GM12878 (cell line): ENCODE measurements around the gene SLC7A1. TPM values are rescaled to one million over a fixed set of nuclear protein-coding genes. Genes with fewer than 3 reads are reported as not detected.

Experiments used
- ASH2L ChIP-seq: fragments of 300-600, 200-600 bp; sonication (generic); IDR thresholded peaks from 2 replicates; pipeline ENCODE4 v1.6.1; 2017; ENCODE audit warnings: low read depth, mild to moderate bottlenecking, borderline replicate concordance
- ATF7 ChIP-seq: fragments of 450-650 bp; IDR thresholded peaks from 2 replicates; pipeline ENCODE4 v1.6.1; 2016; ENCODE audit warnings: low read depth, mild to moderate bottlenecking
- CEBPB ChIP-seq, 2 experiments: fragments of 150-350 bp in 1 of 2; IDR thresholded peaks; 2 replicates each; pipeline ENCODE4 v1.6.1; 2012 to 2014; ENCODE audit warnings: low read depth in 2 of 2, low read length in 2 of 2, borderline replicate concordance in 1 of 2, inconsistent platforms in 1 of 2
- CREB1 ChIP-seq: IDR thresholded peaks from 2 replicates; pipeline ENCODE4 v1.6.1; 2012; ENCODE audit warnings: low read depth, mild to moderate bottlenecking, inconsistent platforms
- FOS ChIP-seq: IDR thresholded peaks from 3 replicates; pipeline ENCODE4 v1.6.1; 2011; ENCODE audit warnings: borderline replicate concordance; ENCODE audit not compliant: insufficient read length; ENCODE audit errors: extremely low read depth
- HCFC1 ChIP-seq: fragments of 150-350 bp; IDR thresholded peaks from 2 replicates; pipeline ENCODE4 v1.6.1; 2014; ENCODE audit warnings: low read length
- IKZF2 ChIP-seq, 2 experiments: fragments of 450-650 bp; IDR thresholded peaks; 2 replicates each; pipeline ENCODE4 v1.6.1; 2017; ENCODE audit warnings: mild to moderate bottlenecking in 2 of 2, moderate library complexity in 2 of 2
- JUNB ChIP-seq: IDR thresholded peaks from 2 replicates; pipeline ENCODE4 v1.6.1; 2016; ENCODE audit warnings: antibody characterized with exemption, mild to moderate bottlenecking
- JUND ChIP-seq: IDR thresholded peaks from 2 replicates; pipeline ENCODE4 v1.6.1; 2012; ENCODE audit warnings: low read depth, mild to moderate bottlenecking, low read length, improper control_type of control experiment, moderate library complexity
- MTA2 ChIP-seq: fragments of 450-650 bp; IDR thresholded peaks from 2 replicates; pipeline ENCODE4 v1.6.1; 2016; ENCODE audit warnings: low read depth, mild to moderate bottlenecking, moderate library complexity
- MYB ChIP-seq: fragments of 150-350 bp; IDR thresholded peaks from 2 replicates; pipeline ENCODE4 v1.6.1; 2014; ENCODE audit warnings: mild to moderate bottlenecking, low read depth, low read length, borderline replicate concordance
- NFYB ChIP-seq: IDR thresholded peaks from 2 replicates; pipeline ENCODE4 v1.6.1; 2011; ENCODE audit warnings: low read depth, mild to moderate bottlenecking, low read length, improper control_type of control experiment, moderate library complexity; ENCODE audit not compliant: insufficient read depth
- PAX5 ChIP-seq: IDR thresholded peaks from 2 replicates; pipeline ENCODE4 v1.6.1; 2011; ENCODE audit warnings: low read depth, low read length, borderline replicate concordance
- RAD21 ChIP-seq: IDR thresholded peaks from 2 replicates; pipeline ENCODE4 v1.6.1; 2011; ENCODE audit warnings: mild to moderate bottlenecking, low read depth, low read length, moderate library complexity; ENCODE audit not compliant: insufficient read depth
- RFX5 ChIP-seq: IDR thresholded peaks from 2 replicates; pipeline ENCODE4 v1.6.1; 2011; ENCODE audit warnings: low read depth, low read length, improper control_type of control experiment
- SIN3A ChIP-seq: IDR thresholded peaks from 2 replicates; pipeline ENCODE4 v1.6.1; 2012; ENCODE audit warnings: low read depth, low read length, improper control_type of control experiment
- SIX5 ChIP-seq: IDR thresholded peaks from 2 replicates; pipeline ENCODE4 v1.6.1; 2011; ENCODE audit warnings: mild to moderate bottlenecking, low read depth, low read length, moderate library complexity; ENCODE audit not compliant: severe bottlenecking
- TARDBP ChIP-seq: IDR thresholded peaks from 2 replicates; pipeline ENCODE4 v1.6.1; 2016; ENCODE audit warnings: borderline replicate concordance
- TCF12 ChIP-seq: IDR thresholded peaks from 2 replicates; pipeline ENCODE4 v1.6.1; 2011; ENCODE audit warnings: low read depth, mild to moderate bottlenecking, low read length
- ZNF274 ChIP-seq: IDR thresholded peaks from one replicate; pipeline ENCODE4 v1.8.0; 2011; ENCODE audit not compliant: insufficient read length, insufficient read depth
- polyA plus RNA-seq, 11 experiments: library from polyadenylated mRNA; depleted of rRNA in 4 of 11; unstranded in 6 of 11; stranded (reverse) in 5 of 11; fragments of >200 nt; fragmentation: Nextera tagmentation in 4 of 11; fragmentation: Illumina TruSeq in 1 of 11; extraction: Ambion mirVana in 4 of 11; extraction: Trizol in 1 of 11; gene quantifications; 1 replicate in 1 of 11; 2 replicates in 10 of 11; pipeline versions ENCODE4 v1.2.1 to v1.2.3, GENCODE V29; 2011 to 2016; ENCODE audit warnings: inconsistent platforms in 2 of 11, missing spikeins in 2 of 11, low read depth in 1 of 11
- total RNA-seq, 4 experiments: library from RNA; depleted of rRNA in 3 of 4; stranded (reverse); fragments of >200 nt in 3 of 4; fragmentation: Illumina TruSeq in 1 of 4; extraction: Trizol in 1 of 4; gene quantifications; 2 replicates each; pipeline versions ENCODE4 v1.2.1 to v1.2.3, GENCODE V29; 2013 to 2021
- TF ChIP-seq, protein P1 (sequence below): fragments of 150-350 bp; IDR thresholded peaks from 2 replicates; pipeline ENCODE4 v1.6.1; 2014; ENCODE audit warnings: mild to moderate bottlenecking, low read depth, low read length
- TF ChIP-seq, protein P2 (sequence below): IDR thresholded peaks from 2 replicates; pipeline ENCODE4 v1.6.1; 2011; ENCODE audit warnings: borderline replicate concordance, low read depth, mild to moderate bottlenecking, moderate library complexity, low read length; ENCODE audit not compliant: insufficient read depth, poor library complexity, severe bottlenecking
- TF ChIP-seq, protein P3 (sequence below): IDR thresholded peaks from 2 replicates; pipeline ENCODE4 v1.6.1; 2012; ENCODE audit warnings: low read length, inconsistent platforms
- TF ChIP-seq, protein P4 (sequence below): IDR thresholded peaks from 2 replicates; pipeline ENCODE4 v1.6.1; 2011; ENCODE audit warnings: low read depth, low read length, improper control_type of control experiment, borderline replicate concordance

SLC7A1 gene
- total and polyA plus RNA-seq, 10 of the 15 experiments (the other 5 are each of a cell fraction or from before 2014, with no cell fraction given) = 6.4 to 91.7 (median 23.4) TPM

DNA sequence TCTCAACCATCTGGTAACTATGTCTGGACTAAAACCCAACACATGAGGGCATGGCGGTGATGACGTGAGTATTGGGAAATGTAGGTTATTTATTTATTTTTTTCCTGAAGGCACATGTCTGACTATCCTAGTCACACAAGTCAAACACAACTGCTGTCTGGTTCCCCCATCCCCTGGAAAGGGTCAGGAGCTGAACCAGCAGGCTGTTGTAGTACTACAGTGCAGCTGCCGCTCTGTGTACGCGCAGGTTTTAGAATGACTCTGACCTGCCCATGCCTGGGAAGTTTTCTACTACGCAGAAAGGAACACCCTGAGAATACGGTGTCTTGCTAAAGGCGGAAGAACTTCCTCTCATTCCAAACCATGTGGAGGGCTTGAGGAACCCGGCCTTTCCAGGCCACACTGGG is 1.2 kb downstream of the SLC7A1 start (continued):
- TF ChIP-seq, protein P1, sequence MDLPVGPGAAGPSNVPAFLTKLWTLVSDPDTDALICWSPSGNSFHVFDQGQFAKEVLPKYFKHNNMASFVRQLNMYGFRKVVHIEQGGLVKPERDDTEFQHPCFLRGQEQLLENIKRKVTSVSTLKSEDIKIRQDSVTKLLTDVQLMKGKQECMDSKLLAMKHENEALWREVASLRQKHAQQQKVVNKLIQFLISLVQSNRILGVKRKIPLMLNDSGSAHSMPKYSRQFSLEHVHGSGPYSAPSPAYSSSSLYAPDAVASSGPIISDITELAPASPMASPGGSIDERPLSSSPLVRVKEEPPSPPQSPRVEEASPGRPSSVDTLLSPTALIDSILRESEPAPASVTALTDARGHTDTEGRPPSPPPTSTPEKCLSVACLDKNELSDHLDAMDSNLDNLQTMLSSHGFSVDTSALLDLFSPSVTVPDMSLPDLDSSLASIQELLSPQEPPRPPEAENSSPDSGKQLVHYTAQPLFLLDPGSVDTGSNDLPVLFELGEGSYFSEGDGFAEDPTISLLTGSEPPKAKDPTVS = no peak
- TF ChIP-seq FOS = no peak
- TF ChIP-seq, protein P2, sequence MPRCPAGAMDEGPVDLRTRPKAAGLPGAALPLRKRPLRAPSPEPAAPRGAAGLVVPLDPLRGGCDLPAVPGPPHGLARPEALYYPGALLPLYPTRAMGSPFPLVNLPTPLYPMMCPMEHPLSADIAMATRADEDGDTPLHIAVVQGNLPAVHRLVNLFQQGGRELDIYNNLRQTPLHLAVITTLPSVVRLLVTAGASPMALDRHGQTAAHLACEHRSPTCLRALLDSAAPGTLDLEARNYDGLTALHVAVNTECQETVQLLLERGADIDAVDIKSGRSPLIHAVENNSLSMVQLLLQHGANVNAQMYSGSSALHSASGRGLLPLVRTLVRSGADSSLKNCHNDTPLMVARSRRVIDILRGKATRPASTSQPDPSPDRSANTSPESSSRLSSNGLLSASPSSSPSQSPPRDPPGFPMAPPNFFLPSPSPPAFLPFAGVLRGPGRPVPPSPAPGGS = no peak
- TF ChIP-seq TARDBP = no peak
- peak; percentile 20 to 41; a peak in 2 of 4 replicates for TF ChIP-seq IKZF2 (IDR thresholded peaks at IDR 0.05)
- no peak for TF ChIP-seq HCFC1
- TF ChIP-seq, protein P3, sequence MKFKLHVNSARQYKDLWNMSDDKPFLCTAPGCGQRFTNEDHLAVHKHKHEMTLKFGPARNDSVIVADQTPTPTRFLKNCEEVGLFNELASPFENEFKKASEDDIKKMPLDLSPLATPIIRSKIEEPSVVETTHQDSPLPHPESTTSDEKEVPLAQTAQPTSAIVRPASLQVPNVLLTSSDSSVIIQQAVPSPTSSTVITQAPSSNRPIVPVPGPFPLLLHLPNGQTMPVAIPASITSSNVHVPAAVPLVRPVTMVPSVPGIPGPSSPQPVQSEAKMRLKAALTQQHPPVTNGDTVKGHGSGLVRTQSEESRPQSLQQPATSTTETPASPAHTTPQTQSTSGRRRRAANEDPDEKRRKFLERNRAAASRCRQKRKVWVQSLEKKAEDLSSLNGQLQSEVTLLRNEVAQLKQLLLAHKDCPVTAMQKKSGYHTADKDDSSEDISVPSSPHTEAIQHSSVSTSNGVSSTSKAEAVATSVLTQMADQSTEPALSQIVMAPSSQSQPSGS = no peak
- no peak for TF ChIP-seq RFX5
- TF ChIP-seq CREB1 = 0 out of 2 replicates have a peak, but pooled peaks have one; percentile 15
- TF ChIP-seq JUND = no peak
- peak; percentile 30; the same call in 1 of the 2 replicates for TF ChIP-seq JUNB
- 0 out of 2 replicates have a peak, but pooled peaks have one; percentile 21 for TF ChIP-seq ATF7
- 0 out of 2 replicates have a peak, but pooled peaks have one; percentile 9 for TF ChIP-seq SIN3A
- TF ChIP-seq CEBPB (IDR thresholded peaks at IDR 0.05; ENCODE audit: borderline replicate concordance in 1 of 2, low read depth in 2 of 2, low read length in 2 of 2) = no peak
- TF ChIP-seq MTA2 = no peak
- TF ChIP-seq ZNF274 = no peak
- no peak for TF ChIP-seq SIX5
- no peak for TF ChIP-seq RAD21
- TF ChIP-seq, protein P4, sequence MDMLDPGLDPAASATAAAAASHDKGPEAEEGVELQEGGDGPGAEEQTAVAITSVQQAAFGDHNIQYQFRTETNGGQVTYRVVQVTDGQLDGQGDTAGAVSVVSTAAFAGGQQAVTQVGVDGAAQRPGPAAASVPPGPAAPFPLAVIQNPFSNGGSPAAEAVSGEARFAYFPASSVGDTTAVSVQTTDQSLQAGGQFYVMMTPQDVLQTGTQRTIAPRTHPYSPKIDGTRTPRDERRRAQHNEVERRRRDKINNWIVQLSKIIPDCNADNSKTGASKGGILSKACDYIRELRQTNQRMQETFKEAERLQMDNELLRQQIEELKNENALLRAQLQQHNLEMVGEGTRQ = no peak
- TF ChIP-seq MYB = no peak
- peak; percentile 63; the same call in 1 of the 2 replicates for TF ChIP-seq TCF12
- TF ChIP-seq NFYB = no peak
- TF ChIP-seq ASH2L = no peak
- no peak for TF ChIP-seq PAX5
